Stimulated activated CD8-positive, alpha-beta memory T cell treated with anti-CD3 and anti-CD28 coated beads, Interleukin-15, amount 100 ng/mL, for 1 hour (primary cell): ENCODE measurements around the gene HS2ST1.

Source experiments
- DNase-seq: peaks from one replicate; pipeline ENCODE4 v3.0.0-alpha.2; 2020; ENCODE audit warnings: low read depth

Gene HS2ST1

GRCh38 chr1:87140831-87141540 lies 226.6 kb downstream of the HS2ST1 start:
- no peak for DNase-seq

GRCh38 chr1:87141556-87141955 lies 227.1 kb downstream of the HS2ST1 start:
- no peak for DNase-seq

- DNase-seq: no peak
These were observed 229.1 kb downstream of the HS2ST1 start for GRCh38 chr1:87143413-87144135.

GRCh38 chr1:87144316-87144895 lies 230.0 kb downstream of the HS2ST1 start:
- no peak for DNase-seq

- DNase-seq: no peak
These were observed 230.5 kb downstream of the HS2ST1 start for GRCh38 chr1:87144981-87145380.

GRCh38 chr1:87146538-87146937 lies 232.1 kb downstream of the HS2ST1 start:
- no peak for DNase-seq

DNA sequence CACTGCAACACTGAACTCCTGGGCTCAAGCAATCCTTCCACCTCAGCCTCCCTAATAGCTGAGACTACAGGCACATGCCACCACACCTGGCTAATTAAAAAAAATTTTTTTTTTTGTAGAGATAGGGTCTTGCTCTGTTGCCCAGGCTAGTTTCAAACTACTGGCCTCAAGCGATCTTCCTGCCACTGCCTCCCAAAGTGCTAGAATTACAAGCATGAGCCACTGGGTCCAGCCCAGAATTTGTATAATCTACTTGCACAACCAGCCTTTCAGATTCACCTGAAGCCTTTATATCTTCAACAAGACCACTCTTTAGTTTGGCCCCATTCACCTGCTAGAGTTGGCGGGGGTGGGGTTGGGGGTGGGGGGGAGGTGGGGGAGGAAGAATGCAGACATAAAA lies 232.6 kb downstream of the HS2ST1 start:
- no peak for DNase-seq

GRCh38 chr1:87147851-87148250 lies 233.4 kb downstream of the HS2ST1 start:
- DNase-seq: no peak

- no peak for DNase-seq
These were observed 234.2 kb downstream of the HS2ST1 start for GRCh38 chr1:87148661-87149060.

GRCh38 chr1:87149241-87150041 lies 235.0 kb downstream of the HS2ST1 start:
- DNase-seq: no peak

GRCh38 chr1:87150143-87150542 lies 235.7 kb downstream of the HS2ST1 start:
- DNase-seq: no peak

GRCh38 chr1:87151500-87152421 lies 237.3 kb downstream of the HS2ST1 start:
- DNase-seq: no peak

- no peak for DNase-seq
These were observed 239.9 kb downstream of the HS2ST1 start for GRCh38 chr1:87154384-87154783.

DNA sequence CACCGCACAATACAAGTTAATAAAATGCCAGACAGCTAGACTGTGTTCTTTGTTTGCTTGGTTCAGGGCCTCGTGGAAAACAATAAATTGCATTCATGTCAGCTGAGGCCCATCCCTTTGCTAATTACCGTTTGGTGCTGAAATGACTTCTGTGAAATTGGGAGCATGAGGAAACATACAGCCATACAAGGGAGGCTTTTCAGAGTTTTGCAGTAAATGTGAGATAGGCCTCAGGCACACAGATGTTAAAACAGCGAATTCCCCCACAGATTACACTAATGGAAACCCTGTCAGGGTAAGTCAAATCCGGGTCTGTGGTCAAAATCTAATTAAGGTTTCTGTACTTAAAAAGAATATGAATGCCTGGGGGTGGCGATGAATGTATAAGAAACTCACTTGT lies 240.7 kb downstream of the HS2ST1 start:
- no peak for DNase-seq

- no peak for DNase-seq
These were observed 241.2 kb downstream of the HS2ST1 start for GRCh38 chr1:87155648-87156047.

DNA sequence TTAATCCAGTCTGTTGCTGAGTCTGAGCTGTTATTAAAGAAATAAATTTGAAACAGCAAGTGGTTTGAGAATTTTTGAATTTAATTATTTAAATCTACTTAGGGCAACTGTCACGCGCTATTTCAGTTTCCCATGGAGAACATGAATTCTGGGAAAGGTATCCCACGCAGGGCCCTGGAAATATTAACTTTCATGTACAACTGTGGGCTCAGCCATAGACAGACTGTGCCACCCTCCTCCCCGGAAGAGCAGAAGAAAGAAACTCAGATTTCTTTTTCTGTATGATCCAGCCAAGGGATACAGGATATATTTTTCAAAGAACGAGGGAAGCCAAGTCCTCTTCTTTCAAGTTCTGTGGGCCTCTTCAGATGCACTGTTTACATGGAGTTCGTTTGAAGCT lies 241.7 kb downstream of the HS2ST1 start:
- no peak for DNase-seq

GRCh38 chr1:87159378-87159915 lies 245.0 kb downstream of the HS2ST1 start:
- DNase-seq: no peak
